Renal cortical epithelial cell (primary cell): ENCODE results near the gene GASK1A. TPM values are rescaled to one million over a fixed set of nuclear protein-coding genes. Genes with fewer than 3 reads are reported as not detected.
"Not testable (repeated sequence)": the region's sequence is repeated elsewhere in the genome, so short reads cannot be mapped to it uniquely, and the experiment has no call there.

Experiments
- DNase-seq: peaks from one replicate; pipeline ENCODE4 v3.0.0-alpha.2; 2011; ENCODE audit warnings: low read depth
- total RNA-seq: library from RNA; depleted of rRNA; stranded (reverse); fragments of >200 nt; gene quantifications from 2 replicates; pipeline ENCODE4 v1.2.3, GENCODE V29; 2014

The GASK1A gene
- total RNA-seq: 0.25 and 0.87 TPM in 2 replicates

- no peak for DNase-seq
Measured at GRCh38 chr3:42979044-42979972, at the start of gene GASK1A. GASK1A (plus strand) TSS chr3:42979311; CDS start chr3:42979643, 332 bp downstream.

GRCh38 chr3:42934111-42934510 lies 45.0 kb upstream of the GASK1A start:
- DNase-seq: no peak

DNA sequence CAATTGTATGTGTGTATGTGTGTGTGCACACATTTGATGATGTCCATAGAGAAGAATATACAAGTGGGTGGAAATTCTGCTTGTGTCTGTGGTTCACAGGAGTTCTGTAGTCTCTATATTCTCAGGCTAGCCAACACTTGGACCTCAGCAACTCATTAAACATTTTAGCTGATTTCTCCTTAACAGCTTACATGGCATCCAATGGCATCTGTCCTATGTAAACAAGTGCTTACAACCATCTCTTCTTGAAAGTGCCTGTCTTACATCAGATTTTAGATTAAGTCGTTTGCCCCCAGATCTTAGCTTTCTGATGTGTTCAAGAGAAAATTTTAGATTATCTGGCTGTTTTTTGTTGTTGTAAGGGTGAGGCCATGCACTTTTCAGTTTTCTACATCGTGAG lies 44.2 kb upstream of the GASK1A start:
- DNase-seq: no peak

DNA sequence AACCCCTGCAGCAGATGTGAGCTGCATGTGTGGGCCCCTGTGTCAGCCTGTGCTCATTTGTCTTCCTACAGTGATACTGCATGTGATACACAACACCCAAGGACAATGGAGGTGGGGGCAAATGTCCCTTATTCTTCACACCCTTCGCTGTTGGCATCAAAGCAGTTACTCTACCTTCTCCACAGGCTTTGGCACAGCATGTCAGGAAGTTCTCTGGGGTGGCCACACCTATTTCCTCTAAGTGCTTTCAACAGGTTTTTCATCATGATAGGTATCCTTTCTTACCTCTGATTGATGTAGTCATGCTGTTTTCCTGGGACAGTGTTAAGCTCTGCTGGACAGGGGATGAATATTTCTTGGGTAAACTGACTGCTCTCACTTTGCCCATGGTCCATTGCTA lies 43.6 kb upstream of the GASK1A start:
- no peak for DNase-seq

DNA sequence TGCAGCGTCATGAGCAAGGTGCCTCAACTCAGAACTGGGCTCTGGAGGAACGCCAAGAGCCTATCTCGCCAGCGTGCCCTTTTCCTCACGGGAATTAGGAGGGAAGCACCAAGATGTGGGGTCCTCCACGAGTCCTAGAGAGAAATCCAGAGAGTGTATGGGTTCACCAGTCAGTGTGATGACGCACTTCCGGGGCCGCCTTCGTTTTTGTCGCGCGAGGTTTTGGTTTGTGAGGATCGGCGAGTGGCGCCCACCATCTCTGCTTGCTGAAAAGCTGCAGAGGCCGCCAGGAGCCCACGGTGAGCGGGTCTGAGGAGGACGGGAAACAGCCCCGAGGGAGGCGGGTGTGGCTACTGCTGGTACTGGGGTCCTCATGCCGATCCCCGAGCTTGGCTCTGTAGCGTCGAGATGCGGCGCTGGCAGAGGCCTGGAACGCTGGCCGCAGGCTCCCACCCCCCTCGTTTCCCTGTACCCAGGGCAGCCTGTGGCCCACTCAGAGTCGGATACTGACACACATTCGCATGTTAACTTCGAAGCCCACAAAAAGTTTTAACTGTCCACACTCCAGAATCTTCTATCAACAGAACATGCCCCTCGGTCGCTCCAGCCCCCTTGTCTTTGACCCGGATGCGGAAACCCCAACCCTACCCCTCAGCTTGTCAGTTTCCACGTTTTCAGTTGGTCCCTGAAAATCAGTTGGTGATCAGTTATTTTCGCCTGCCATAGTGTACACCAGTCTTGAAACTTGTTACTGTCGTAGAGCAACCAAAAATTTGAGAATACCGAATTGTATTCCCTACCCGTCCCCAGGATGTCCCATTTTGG lies 42.7 kb upstream of the GASK1A start:
- no peak for DNase-seq

- DNase-seq: peak; percentile 18
Measured at GRCh38 chr3:42937334-42937733, 41.8 kb upstream of the GASK1A start.

GRCh38 chr3:42942693-42943092 lies 36.4 kb upstream of the GASK1A start:
- no peak for DNase-seq

GRCh38 chr3:42946050-42946449 lies 33.1 kb upstream of the GASK1A start:
- DNase-seq: no peak

GRCh38 chr3:42957573-42957972 lies 21.5 kb upstream of the GASK1A start:
- DNase-seq: no peak

GRCh38 chr3:42960282-42960681 lies 18.8 kb upstream of the GASK1A start:
- DNase-seq: peak; percentile 21

- no peak for DNase-seq
Measured at GRCh38 chr3:42960786-42961185, 18.3 kb upstream of the GASK1A start.

- DNase-seq: peak; percentile 49
Measured at GRCh38 chr3:42961633-42962032, 17.5 kb upstream of the GASK1A start.

DNA sequence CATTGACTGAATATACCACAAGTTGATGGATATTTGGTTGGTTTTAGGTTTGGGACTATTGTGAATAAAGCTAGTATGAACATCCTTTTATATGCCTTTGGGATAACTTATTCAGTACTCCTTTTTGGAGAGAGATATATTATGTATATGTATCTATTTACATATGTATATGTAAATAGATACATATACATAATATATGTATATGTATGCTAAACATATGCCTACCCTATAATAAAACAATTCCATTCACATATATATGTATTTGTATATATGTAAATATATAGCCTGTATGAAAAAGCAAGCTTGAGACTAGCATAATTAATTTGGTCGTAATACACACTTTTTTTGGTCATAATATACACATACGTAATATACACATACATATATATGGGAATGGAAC lies 15.8 kb upstream of the GASK1A start:
- no peak for DNase-seq

- no peak for DNase-seq
Measured at GRCh38 chr3:42964266-42964665, 14.8 kb upstream of the GASK1A start.

GRCh38 chr3:42970557-42970956 lies 8.6 kb upstream of the GASK1A start:
- no peak for DNase-seq

- DNase-seq: no peak
Measured at GRCh38 chr3:42970976-42971772, 7.9 kb upstream of the GASK1A start.

- DNase-seq: not testable (repeated sequence)
Measured at GRCh38 chr3:42974906-42975305, 4.2 kb upstream of the GASK1A start.

DNA sequence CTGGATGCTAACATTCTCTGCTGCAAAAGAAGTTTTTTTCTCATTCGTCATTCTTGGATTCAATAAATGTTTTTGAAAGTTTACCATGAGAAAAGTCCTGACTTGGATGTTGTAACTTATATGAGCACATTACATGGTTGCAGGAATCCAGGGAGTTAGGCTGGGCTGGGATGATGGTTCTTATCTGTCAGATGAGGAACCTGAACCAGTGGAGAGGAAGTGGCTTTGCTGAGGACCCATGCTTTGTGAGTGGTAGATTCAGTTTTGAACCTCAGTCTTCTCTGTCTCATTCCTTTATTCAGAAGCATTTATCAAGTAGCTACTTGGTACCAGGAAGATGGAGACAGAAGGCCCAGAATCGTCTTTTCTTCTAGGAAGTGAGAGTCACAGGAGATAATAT lies 3.7 kb upstream of the GASK1A start:
- DNase-seq: no peak

- no peak for DNase-seq
Measured at GRCh38 chr3:42975955-42976354, 3.2 kb upstream of the GASK1A start.

GRCh38 chr3:42980209-42980608 lies 1.1 kb downstream of the GASK1A start:
- no peak for DNase-seq

- no peak for DNase-seq
Measured at GRCh38 chr3:42980909-42981308, 1.8 kb downstream of the GASK1A start.
